GM19351 (cell line): Measurements from ENCODE around the gene ARL8B.

ENCODE experiments used
- ATAC-seq: cut with Tn5 transposase; IDR thresholded peaks from one replicate; pipeline ENCODE4 v1.9.1; 2021; ENCODE audit warnings: mild to moderate bottlenecking, moderate library complexity; ENCODE audit not compliant: unreplicated experiment

ARL8B gene

GRCh38 chr3:5185093-5185673 is 63.1 kb downstream of the ARL8B start:
- no peak for ATAC-seq

GRCh38 chr3:5186089-5186857 is 64.2 kb downstream of the ARL8B start:
- peak; percentile 17 for ATAC-seq

- no peak for ATAC-seq
Measured at GRCh38 chr3:5186858-5187155, 64.7 kb downstream of the ARL8B start.

GRCh38 chr3:5187156-5187919 is 65.2 kb downstream of the ARL8B start, which contains the start of gene EDEM1:
TSS of gene EDEM1 (plus strand) at chr3:5187707. CDS start at chr3:5187806, 99 bp downstream.
- ATAC-seq: peak; percentile 71

GRCh38 chr3:5187920-5188418 is 65.9 kb downstream of the ARL8B start:
- peak; percentile 14 for ATAC-seq

GRCh38 chr3:5188419-5189221 is 66.5 kb downstream of the ARL8B start:
- peak; percentile 10 for ATAC-seq

- ATAC-seq: no peak
Measured at GRCh38 chr3:5190147-5190791, 68.2 kb downstream of the ARL8B start.

GRCh38 chr3:5191555-5192304 is 69.6 kb downstream of the ARL8B start:
- ATAC-seq: peak; percentile 4

- ATAC-seq: no peak
Measured at GRCh38 chr3:5192571-5193365, 70.7 kb downstream of the ARL8B start.

- ATAC-seq: no peak
Measured at GRCh38 chr3:5194341-5194740, 72.2 kb downstream of the ARL8B start.

GRCh38 chr3:5194801-5195509 is 72.9 kb downstream of the ARL8B start:
- peak; percentile 36 for ATAC-seq

- ATAC-seq: no peak
Measured at GRCh38 chr3:5195605-5196004, 73.5 kb downstream of the ARL8B start.

- ATAC-seq: no peak
Measured at GRCh38 chr3:5197022-5197421, 74.9 kb downstream of the ARL8B start.

GRCh38 chr3:5197470-5198312 is 75.6 kb downstream of the ARL8B start:
- ATAC-seq: peak; percentile 70

- no peak for ATAC-seq
Measured at GRCh38 chr3:5198313-5198677, 76.2 kb downstream of the ARL8B start.

GRCh38 chr3:5198986-5199731 is 77.1 kb downstream of the ARL8B start:
- peak; percentile 50 for ATAC-seq

GRCh38 chr3:5201536-5201935 is 79.4 kb downstream of the ARL8B start:
- ATAC-seq: no peak
